ENCODE data around the gene LMCD1. TPM values are rescaled to one million over a fixed set of nuclear protein-coding genes. Genes with fewer than 3 reads are reported as not detected.

The LMCD1 gene
- total RNA-seq, 4 donors from 2014 or later = 23.3 to 52.8 (median 34.8) TPM

GRCh38 chr3:8581373-8581772 is 79.8 kb downstream of the LMCD1 start:
- Histone ChIP-seq H3K4me1 (peaks cover 0 to 34% (median under 1%) of the 10 kb centered on the region in 3 donors), H3K36me3 (no peaks in the 10 kb centered on the region), H3K27ac (peak overlapping the region in 1 of 4 donors; percentile 10), H3K4me3 (no peak overlapping the region), H3K9me3 (no peaks in the 10 kb centered on the region), H3K27me3 (no peaks in the 10 kb centered on the region)
- 65 to 71% methylated on average over 3 of the region's 3 CpGs for WGBS, 2 donors
- intact Hi-C loops (cut with DNase I) = no loop called here
- TF ChIP-seq, protein P1, sequence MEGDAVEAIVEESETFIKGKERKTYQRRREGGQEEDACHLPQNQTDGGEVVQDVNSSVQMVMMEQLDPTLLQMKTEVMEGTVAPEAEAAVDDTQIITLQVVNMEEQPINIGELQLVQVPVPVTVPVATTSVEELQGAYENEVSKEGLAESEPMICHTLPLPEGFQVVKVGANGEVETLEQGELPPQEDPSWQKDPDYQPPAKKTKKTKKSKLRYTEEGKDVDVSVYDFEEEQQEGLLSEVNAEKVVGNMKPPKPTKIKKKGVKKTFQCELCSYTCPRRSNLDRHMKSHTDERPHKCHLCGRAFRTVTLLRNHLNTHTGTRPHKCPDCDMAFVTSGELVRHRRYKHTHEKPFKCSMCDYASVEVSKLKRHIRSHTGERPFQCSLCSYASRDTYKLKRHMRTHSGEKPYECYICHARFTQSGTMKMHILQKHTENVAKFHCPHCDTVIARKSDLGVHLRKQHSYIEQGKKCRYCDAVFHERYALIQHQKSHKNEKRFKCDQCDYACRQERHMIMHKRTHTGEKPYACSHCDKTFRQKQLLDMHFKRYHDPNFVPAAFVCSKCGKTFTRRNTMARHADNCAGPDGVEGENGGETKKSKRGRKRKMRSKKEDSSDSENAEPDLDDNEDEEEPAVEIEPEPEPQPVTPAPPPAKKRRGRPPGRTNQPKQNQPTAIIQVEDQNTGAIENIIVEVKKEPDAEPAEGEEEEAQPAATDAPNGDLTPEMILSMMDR (IDR thresholded peaks at IDR 0.05) = no peak
- no peak for TF ChIP-seq POLR2A (IDR thresholded peaks at IDR 0.05)
- DNase-seq = no peak

DNA sequence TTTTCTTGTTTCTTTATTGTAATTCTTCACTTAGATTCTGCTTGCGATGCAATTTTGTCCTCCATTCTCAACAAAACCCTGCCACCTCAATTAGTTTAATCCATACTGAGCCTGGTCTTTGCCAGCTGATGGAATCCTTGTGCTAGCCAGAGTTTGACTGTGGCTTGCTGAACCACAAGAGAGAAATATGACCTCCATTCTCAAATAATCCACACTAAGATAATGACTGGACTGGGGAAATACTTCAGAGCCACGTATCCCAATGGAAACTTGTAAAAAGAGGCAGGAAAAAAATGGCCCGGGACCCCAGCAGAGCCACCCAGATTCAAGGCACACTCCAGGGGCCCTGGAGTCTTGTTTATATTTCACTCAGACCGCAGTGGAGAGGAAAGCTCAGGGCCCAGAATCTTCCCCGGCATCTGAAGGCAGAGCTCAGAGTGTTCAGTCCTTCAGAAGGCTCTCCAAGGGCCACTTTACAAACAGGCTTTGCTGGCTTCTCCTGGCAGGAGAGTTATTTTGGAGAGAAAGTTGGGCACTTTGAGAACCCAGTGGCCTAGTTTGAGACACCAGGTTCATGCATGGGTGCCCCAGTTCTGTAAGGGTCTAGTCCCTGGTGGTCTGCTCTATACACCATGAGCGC is 80.3 kb downstream of the LMCD1 start:
- DNase-seq = no peak
- H3K4me3 ChIP-seq = no peak overlapping the region
- peaks cover 0 to 29% (median 0%) of the 10 kb centered on the region in 3 donors for H3K4me1 ChIP-seq
- H3K27ac ChIP-seq = peak overlapping the region in 1 of 4 donors; percentile 10
- no peak for TF ChIP-seq POLR2A (IDR thresholded peaks at IDR 0.05)
- TF ChIP-seq, protein P1 (IDR thresholded peaks at IDR 0.05) = no peak
- H3K27me3 ChIP-seq = no peaks in the 10 kb centered on the region
- no peaks in the 10 kb centered on the region for H3K36me3 ChIP-seq
- intact Hi-C loops (cut with DNase I) = no loop called here
- 81 to 93% methylated on average over 6 of the region's 6 CpGs for WGBS, 2 donors
- H3K9me3 ChIP-seq = no peaks in the 10 kb centered on the region

GRCh38 chr3:8584661-8585060 is 83.0 kb downstream of the LMCD1 start:
- no peaks in the 10 kb centered on the region for H3K9me3 ChIP-seq
- H3K36me3 ChIP-seq = no peaks in the 10 kb centered on the region
- intact Hi-C loops (cut with DNase I) = no loop called here
- H3K27me3 ChIP-seq = no peaks in the 10 kb centered on the region
- H3K27ac ChIP-seq = no peak overlapping the region
- no peak for TF ChIP-seq POLR2A (IDR thresholded peaks at IDR 0.05)
- TF ChIP-seq, protein P1 (IDR thresholded peaks at IDR 0.05) = no peak
- DNase-seq = no peak
- no peak overlapping the region for H3K4me3 ChIP-seq
- H3K4me1 ChIP-seq = peaks cover 0 to 19% (median 0%) of the 10 kb centered on the region in 3 donors
- WGBS, 2 donors = 79 to 94% methylated on average over 2 of the region's 2 CpGs

GRCh38 chr3:8589880-8590556 is 88.4 kb downstream of the LMCD1 start:
- peak overlapping the region in 2 of 4 donors; percentile 2 to 23 for H3K27ac ChIP-seq

More at GRCh38 chr3:8589880-8590556, 88.4 kb downstream of the LMCD1 start:
- Histone ChIP-seq H3K4me1 (peaks cover 0 to 8% (median 3%) of the 10 kb centered on the region in 3 donors), H3K36me3 (no peaks in the 10 kb centered on the region), H3K9me3 (no peaks in the 10 kb centered on the region), H3K4me3 (no peak overlapping the region), H3K27me3 (no peaks in the 10 kb centered on the region)
- no peak for DNase-seq
- 42 to 44% methylated on average over 6 of the region's 6 CpGs for WGBS, 2 donors
- no peak for TF ChIP-seq POLR2A (IDR thresholded peaks at IDR 0.05)
- TF ChIP-seq, protein P1 (IDR thresholded peaks at IDR 0.05) = no peak
- intact Hi-C loops (cut with DNase I) = no loop called here
